ENCODE results near the gene ROR1.

ROR1 gene

GRCh38 chr1:63817152-63817667 lies 43.4 kb downstream of the ROR1 start:
- no peaks in the 10 kb centered on the region for H3K36me3 ChIP-seq (ENCODE audit: control insufficient read depth in 2 of 2, insufficient read depth in 1 of 2, low read length in 2 of 2)
- no peaks in the 10 kb centered on the region for H3K9me3 ChIP-seq (ENCODE audit: control insufficient read depth, insufficient read depth, low read depth, low read length)
- peak overlapping the region; percentile 48; the same call in 1 of the 2 replicates for H3K27ac ChIP-seq (ENCODE audit: extremely low read depth, low read depth, low read length)
- H3K4me3 ChIP-seq (ENCODE audit: low read depth, low read length): no peak overlapping the region
- H3K4me1 ChIP-seq (ENCODE audit: control insufficient read depth, insufficient read depth, low read length): peaks cover 28% of the 10 kb centered on the region
- CTCF ChIA-PET: interaction anchor here (0.6 to 0.9 kb wide), 2 partner anchors 18 to 450 kb away, joined by 3 to 4 read pairs; no protein-coding TSS in a partner anchor
- POLR2A ChIA-PET: interaction anchor here (0.6 kb wide), 1 partner anchor 528 kb away, joined by 4 read pairs; no protein-coding TSS in a partner anchor
- TF ChIP-seq ZNF529 (tag by site-specific recombination; IDR thresholded peaks at IDR 0.05; ENCODE audit: insufficient replicate concordance): no peak
- peak; percentile 73 for TF ChIP-seq ZNF366 (tag by site-specific recombination; conservative IDR thresholded peaks at IDR 0.05)
- no peak for TF ChIP-seq ZNF521 (tag by site-specific recombination; IDR thresholded peaks at IDR 0.05)
- TF ChIP-seq ZBTB44 (tag by site-specific recombination; IDR thresholded peaks at IDR 0.05): 0 out of 2 replicates have a peak, but pooled peaks have one; percentile 9
- no peak for TF ChIP-seq ZNF670 (tag by site-specific recombination; IDR thresholded peaks at IDR 0.05; ENCODE audit: low read depth)
- peak; percentile 16; the same call in 1 of the 2 replicates for TF ChIP-seq ZNF692 (tag by site-specific recombination; IDR thresholded peaks at IDR 0.05)
- no peak for TF ChIP-seq ZNF791 (tag by site-specific recombination; IDR thresholded peaks at IDR 0.05)
- TF ChIP-seq TRIM28 (IDR thresholded peaks at IDR 0.05; ENCODE audit: borderline replicate concordance, low read length): no peak
- peak; percentile 68 for TF ChIP-seq FEZF1 (tag by site-specific recombination; IDR thresholded peaks at IDR 0.05)
- TF ChIP-seq SCRT2 (tag by site-specific recombination; IDR thresholded peaks at IDR 0.05): 0 out of 2 replicates have a peak, but pooled peaks have one; percentile 13
- TF ChIP-seq ZBTB49 (tag by site-specific recombination; IDR thresholded peaks at IDR 0.05; ENCODE audit: low read depth): no peak
- TF ChIP-seq ATF2 (tag by site-specific recombination; IDR thresholded peaks at IDR 0.05; ENCODE audit: low read depth): 0 out of 2 replicates have a peak, but pooled peaks have one; percentile 23
- no peak for TF ChIP-seq ZNF776 (tag by site-specific recombination; IDR thresholded peaks at IDR 0.05; ENCODE audit: borderline replicate concordance)
- peak; percentile 57; the same call in 1 of the 2 replicates for TF ChIP-seq ZNF600 (tag by site-specific recombination; IDR thresholded peaks at IDR 0.05)
- TF ChIP-seq KLF7 (tag by site-specific recombination; IDR thresholded peaks at IDR 0.05; ENCODE audit: borderline replicate concordance): no peak
- TF ChIP-seq ZNF280D (tag by site-specific recombination; IDR thresholded peaks at IDR 0.05): no peak
- peak; percentile 15; the same call in 1 of the 2 replicates for TF ChIP-seq ZBTB20 (tag by site-specific recombination; IDR thresholded peaks at IDR 0.05)
- no peak for TF ChIP-seq ZNF677 (tag by site-specific recombination; IDR thresholded peaks at IDR 0.05)
- no peak for TF ChIP-seq ZNF639 (tag by site-specific recombination; IDR thresholded peaks at IDR 0.05)
- TF ChIP-seq ZNF324 (tag by site-specific recombination; IDR thresholded peaks at IDR 0.05): no peak

Measured in HEK293 (cell line).